Neural crest cell (in vitro differentiated cells): Measurements from ENCODE around the gene ETV3L. TPM values are rescaled to one million over a fixed set of nuclear protein-coding genes. Genes with fewer than 3 reads are reported as not detected.

Source experiments
- DNase-seq: peaks from one replicate; pipeline ENCODE4 v3.0.0; 2021; ENCODE audit warnings: low read depth, mixed read lengths, low spot score
- H3K27ac Mint-ChIP-seq: one replicate; pipeline ENCODE4 v1.8.0; 2021; ENCODE audit warnings: mild to moderate bottlenecking, mixed read lengths; ENCODE audit not compliant: unreplicated experiment
- H3K27me3 Mint-ChIP-seq: 2 replicates; pipeline ENCODE4 v1.8.0; 2021; ENCODE audit warnings: low read depth, mild to moderate bottlenecking, mixed read lengths
- H3K36me3 Mint-ChIP-seq: 2 replicates; pipeline ENCODE4 v1.8.0; 2021; ENCODE audit warnings: low read depth, mild to moderate bottlenecking, mixed read lengths
- H3K4me1 Mint-ChIP-seq: 2 replicates; pipeline ENCODE4 v1.8.0; 2021; ENCODE audit warnings: mixed read lengths
- H3K4me3 Mint-ChIP-seq: one replicate; pipeline ENCODE4 v1.8.0; 2021; ENCODE audit warnings: mild to moderate bottlenecking, mixed read lengths
- H3K9me3 Mint-ChIP-seq: 2 replicates; pipeline ENCODE4 v1.8.0; 2021; ENCODE audit warnings: mixed read lengths
- total RNA-seq: library from RNA; stranded (reverse); gene quantifications from 2 replicates; pipeline ENCODE4 v1.2.1, GENCODE V29; 2021
- TF ChIP-seq, protein P1 (sequence below): fragments of 200-600 bp; sonication (generic); conservative IDR thresholded peaks from 2 replicates; pipeline ENCODE4 v1.5.0; 2021; ENCODE audit warnings: antibody characterized with exemption, mild to moderate bottlenecking

ETV3L gene
- total RNA-seq, 1 donor from 2014 or later = 0.19 TPM

DNA sequence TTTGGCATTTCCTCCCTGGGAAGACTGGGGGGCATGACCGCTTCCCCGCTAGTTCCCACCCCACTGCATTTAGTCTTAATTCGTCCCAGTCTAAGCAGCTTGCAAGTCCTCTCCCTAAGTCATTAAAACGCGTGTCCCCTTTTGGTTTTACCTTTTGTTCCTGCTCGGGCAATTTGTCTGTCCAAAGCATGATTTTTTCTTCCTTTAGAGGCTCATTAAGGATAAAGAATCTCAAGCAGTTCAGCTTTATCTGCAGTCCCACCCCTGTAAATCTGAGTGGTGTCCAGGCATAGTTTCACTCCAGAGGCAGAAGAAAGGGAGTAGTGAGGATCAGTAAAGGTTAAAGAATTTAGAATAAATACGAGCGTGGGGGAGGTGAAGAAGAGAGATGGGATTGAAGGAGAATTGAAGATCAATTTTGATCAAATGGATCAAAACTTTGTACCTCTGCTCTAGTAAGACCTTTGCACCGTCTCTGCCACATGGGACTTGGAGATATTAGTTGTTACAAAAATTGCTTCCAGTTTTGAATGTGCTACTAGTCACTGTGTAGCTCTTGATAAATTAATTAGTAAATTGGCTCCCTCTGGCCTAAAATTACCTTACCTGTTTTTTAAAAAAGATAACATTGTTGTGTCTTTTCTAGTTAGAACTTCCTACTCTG lies 39.6 kb upstream of the ETV3L start:
- H3K4me1 Mint-ChIP-seq = peaks cover 43% of the 10 kb centered on the region
- H3K27me3 Mint-ChIP-seq = no peaks in the 10 kb centered on the region
- TF ChIP-seq, protein P1, sequence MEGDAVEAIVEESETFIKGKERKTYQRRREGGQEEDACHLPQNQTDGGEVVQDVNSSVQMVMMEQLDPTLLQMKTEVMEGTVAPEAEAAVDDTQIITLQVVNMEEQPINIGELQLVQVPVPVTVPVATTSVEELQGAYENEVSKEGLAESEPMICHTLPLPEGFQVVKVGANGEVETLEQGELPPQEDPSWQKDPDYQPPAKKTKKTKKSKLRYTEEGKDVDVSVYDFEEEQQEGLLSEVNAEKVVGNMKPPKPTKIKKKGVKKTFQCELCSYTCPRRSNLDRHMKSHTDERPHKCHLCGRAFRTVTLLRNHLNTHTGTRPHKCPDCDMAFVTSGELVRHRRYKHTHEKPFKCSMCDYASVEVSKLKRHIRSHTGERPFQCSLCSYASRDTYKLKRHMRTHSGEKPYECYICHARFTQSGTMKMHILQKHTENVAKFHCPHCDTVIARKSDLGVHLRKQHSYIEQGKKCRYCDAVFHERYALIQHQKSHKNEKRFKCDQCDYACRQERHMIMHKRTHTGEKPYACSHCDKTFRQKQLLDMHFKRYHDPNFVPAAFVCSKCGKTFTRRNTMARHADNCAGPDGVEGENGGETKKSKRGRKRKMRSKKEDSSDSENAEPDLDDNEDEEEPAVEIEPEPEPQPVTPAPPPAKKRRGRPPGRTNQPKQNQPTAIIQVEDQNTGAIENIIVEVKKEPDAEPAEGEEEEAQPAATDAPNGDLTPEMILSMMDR = no peak
- DNase-seq = no peak
- H3K4me3 Mint-ChIP-seq = peak overlapping the region; percentile 90
- H3K36me3 Mint-ChIP-seq = peaks cover 7% of the 10 kb centered on the region
- H3K27ac Mint-ChIP-seq = peak overlapping the region; percentile 98
- H3K9me3 Mint-ChIP-seq = no peaks in the 10 kb centered on the region

DNA sequence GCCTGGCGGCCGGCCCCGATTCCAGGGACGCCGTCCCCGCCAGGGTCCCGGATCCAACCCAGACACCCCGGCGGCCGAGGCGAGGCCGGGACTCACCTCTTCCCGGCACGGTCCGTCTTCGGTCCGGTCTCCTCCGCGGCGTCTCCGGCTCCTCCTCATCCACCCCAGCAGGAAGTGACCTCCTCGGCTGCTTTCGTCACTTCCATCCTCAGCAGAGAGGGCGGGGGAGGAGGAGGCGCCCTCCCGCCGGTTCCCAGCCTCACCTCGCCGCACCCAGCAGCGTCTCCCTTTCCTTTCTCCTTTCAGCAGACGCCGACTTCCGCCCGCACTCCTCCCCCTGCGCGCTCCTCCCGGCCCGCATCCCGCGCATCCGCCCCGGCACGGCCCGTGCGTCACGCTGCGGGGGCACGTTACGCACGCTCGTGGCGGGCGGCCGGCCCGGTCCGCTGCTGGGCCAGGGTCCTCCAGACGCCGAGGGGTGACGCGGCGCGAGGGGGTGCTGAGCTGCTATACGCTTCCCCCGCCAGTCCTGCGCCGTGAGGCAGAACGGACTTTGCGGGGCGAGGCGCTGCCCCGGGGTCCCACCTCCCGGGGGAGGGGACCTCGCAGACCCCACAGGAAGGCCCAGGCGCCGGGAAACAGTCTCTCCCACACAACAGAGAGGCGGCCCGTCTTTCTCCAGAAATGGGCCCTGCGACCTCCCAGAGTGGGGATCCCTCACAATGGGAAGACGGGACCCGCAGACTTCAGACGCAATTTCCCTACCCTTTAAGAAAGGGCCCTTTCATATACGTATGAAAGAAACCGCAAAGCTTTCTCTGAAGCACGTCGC lies 38.8 kb upstream of the ETV3L start, which contains the start of gene ETV3:
TSS of gene ETV3 (minus strand) at position 176 of the 832 bp plus-strand sequence. CDS start 2,043 bp downstream, outside the sequence.
- DNase-seq = peak; percentile 74
- Mint-ChIP-seq H3K36me3 (peaks cover 9% of the 10 kb centered on the region), H3K27ac (peak within 1 kb of the TSS; percentile 98), H3K27me3 (no peaks in the 10 kb centered on the region), H3K9me3 (no peaks in the 10 kb centered on the region), H3K4me1 (peaks cover 43% of the 10 kb centered on the region), H3K4me3 (peak within 1 kb of the TSS; percentile 96)
- TF ChIP-seq, protein P1 = no peak

DNA sequence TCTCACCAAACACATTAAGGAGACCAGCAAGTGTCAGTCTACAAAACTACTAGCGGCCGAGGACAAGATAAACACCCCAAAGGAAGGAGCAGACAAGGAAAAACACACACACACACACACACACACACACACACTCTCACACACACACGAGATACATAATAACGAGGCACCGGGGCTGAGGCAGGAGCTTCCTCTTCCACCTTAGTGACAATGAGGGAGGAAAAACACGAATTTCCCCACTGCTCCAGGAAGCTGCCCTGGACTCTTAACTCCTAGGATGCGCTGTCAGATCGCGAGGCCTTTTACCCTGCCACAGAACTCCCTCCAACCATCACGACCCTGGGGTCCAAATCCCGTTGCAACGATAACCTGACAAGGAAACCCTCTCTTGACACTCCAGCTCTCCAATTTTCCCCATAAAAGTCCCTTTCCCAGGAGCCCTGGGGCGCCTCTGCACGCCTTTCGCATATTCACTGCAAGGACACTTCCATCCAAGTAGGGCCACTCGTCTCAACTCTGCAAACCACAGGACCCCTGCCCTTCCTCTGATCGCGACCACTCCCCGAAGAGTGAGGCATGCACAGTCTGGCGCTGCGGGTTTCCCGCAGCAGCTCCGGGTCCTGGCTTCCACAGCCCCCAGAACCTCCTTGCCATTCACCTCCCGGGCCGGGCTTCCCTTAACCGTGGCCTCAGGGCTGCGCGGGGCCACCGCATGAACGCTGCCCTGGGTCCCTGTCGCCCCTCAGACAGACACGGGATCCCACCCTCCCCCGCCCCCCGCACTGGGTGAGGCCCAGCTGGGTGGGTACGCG lies 38.0 kb upstream of the ETV3L start:
- Mint-ChIP-seq H3K4me1 (peaks cover 43% of the 10 kb centered on the region), H3K36me3 (peaks cover 13% of the 10 kb centered on the region), H3K4me3 (peak overlapping the region; percentile 96), H3K27ac (peak overlapping the region; percentile 98), H3K27me3 (no peaks in the 10 kb centered on the region), H3K9me3 (no peaks in the 10 kb centered on the region)
- TF ChIP-seq, protein P1 = no peak
- no peak for DNase-seq

DNA sequence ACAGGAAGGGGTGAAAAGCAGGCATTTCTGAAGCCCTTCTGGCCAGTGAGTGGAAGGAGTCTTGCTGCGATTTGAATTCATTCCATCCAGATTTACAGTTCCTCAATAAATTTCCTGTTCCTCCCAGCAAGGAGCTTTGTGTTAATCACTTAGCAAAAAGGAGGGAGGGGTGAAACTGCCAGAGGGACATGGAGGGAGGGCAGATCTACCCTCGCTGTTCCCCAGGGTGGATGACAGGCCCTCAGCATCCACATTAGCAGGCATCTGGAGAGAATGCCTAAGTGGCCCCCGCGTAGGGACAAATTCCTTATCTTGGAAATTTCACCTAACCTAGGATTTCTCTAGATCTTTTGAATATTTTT lies 37.4 kb upstream of the ETV3L start:
- H3K36me3 Mint-ChIP-seq = peaks cover 17% of the 10 kb centered on the region
- H3K27me3 Mint-ChIP-seq = no peaks in the 10 kb centered on the region
- peak overlapping the region; percentile 96 for H3K4me3 Mint-ChIP-seq
- no peak for DNase-seq
- peaks cover 43% of the 10 kb centered on the region for H3K4me1 Mint-ChIP-seq
- peak overlapping the region; percentile 98 for H3K27ac Mint-ChIP-seq
- TF ChIP-seq, protein P1 = no peak
- no peaks in the 10 kb centered on the region for H3K9me3 Mint-ChIP-seq

DNA sequence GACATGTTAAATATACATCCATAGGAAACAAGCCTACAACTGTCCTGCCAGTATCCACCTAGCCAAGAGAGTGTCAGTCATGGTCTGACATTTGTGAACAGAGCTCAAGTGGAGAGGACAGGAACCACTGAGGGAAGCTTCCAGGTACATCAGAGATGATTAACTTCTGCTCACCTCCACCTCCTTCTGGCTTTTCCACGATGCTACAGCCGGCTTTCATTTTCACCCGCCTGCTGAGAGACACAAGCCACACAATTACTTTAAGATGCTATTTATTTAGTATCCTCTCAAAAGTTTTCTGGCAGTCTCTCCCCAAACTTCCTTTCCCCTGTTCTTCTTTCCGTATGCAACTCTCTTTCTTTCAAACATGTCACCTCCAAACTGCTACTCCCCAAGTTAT lies 36.5 kb upstream of the ETV3L start:
- Mint-ChIP-seq H3K9me3 (no peaks in the 10 kb centered on the region), H3K27ac (peak overlapping the region; percentile 55), H3K4me1 (peaks cover 37% of the 10 kb centered on the region), H3K27me3 (no peaks in the 10 kb centered on the region), H3K36me3 (peaks cover 17% of the 10 kb centered on the region), H3K4me3 (peak overlapping the region; percentile 96)
- no peak for DNase-seq
- TF ChIP-seq, protein P1 = no peak
